HFF-Myc (cell line): ENCODE measurements around the gene TNPO1.
"Not testable (repeated sequence)": the region's sequence is repeated elsewhere in the genome, so short reads cannot be mapped to it uniquely, and the experiment has no call there.

Experiments
- DNase-seq: peaks from one replicate; pipeline ENCODE4 v3.0.0-alpha.2; 2011; ENCODE audit warnings: low read depth; ENCODE audit errors: extremely low read depth
- H3K4me3 ChIP-seq: replicated peaks from 2 replicates; pipeline ENCODE4 v1.5.1; 2011; ENCODE audit warnings: low read depth, mild to moderate bottlenecking, control low read depth, low read length
- CTCF ChIP-seq: IDR thresholded peaks from 2 replicates; pipeline ENCODE4 v1.5.1; 2012; ENCODE audit warnings: mild to moderate bottlenecking, low read depth, low read length, control low read depth; ENCODE audit errors: missing control alignments

TNPO1 gene

GRCh38 chr5:72785801-72786200, 30.7 kb upstream of the TNPO1 start:
- no peak for DNase-seq
- no peak overlapping the region for H3K4me3 ChIP-seq
- no peak for TF ChIP-seq CTCF

GRCh38 chr5:72786676-72787075, 29.8 kb upstream of the TNPO1 start:
- H3K4me3 ChIP-seq: no peak overlapping the region
- DNase-seq: no peak
- TF ChIP-seq CTCF: no peak

- TF ChIP-seq CTCF: no peak
- no peak overlapping the region for H3K4me3 ChIP-seq
- no peak for DNase-seq
Observed at GRCh38 chr5:72788866-72789505, 27.5 kb upstream of the TNPO1 start.

GRCh38 chr5:72790186-72790585, 26.3 kb upstream of the TNPO1 start:
- no peak for TF ChIP-seq CTCF
- H3K4me3 ChIP-seq: no peak overlapping the region

GRCh38 chr5:72792662-72793061, 23.8 kb upstream of the TNPO1 start:
- not testable (repeated sequence) for H3K4me3 ChIP-seq, DNase-seq

More at GRCh38 chr5:72790186-72790585, 26.3 kb upstream of the TNPO1 start:
- no peak for DNase-seq

- H3K4me3 ChIP-seq: no peak overlapping the region
- no peak for DNase-seq
- no peak for TF ChIP-seq CTCF
Observed at GRCh38 chr5:72796001-72796400, 20.5 kb upstream of the TNPO1 start.

GRCh38 chr5:72799721-72800120, 16.7 kb upstream of the TNPO1 start:
- no peak for TF ChIP-seq CTCF
- no peak overlapping the region for H3K4me3 ChIP-seq
- DNase-seq: no peak

- not testable (repeated sequence) for DNase-seq, H3K4me3 ChIP-seq
Observed at GRCh38 chr5:72808637-72809036, 7.8 kb upstream of the TNPO1 start.
